MCF 10A (cell line): ENCODE measurements around the gene TSPAN16. TPM values are rescaled to one million over a fixed set of nuclear protein-coding genes. Genes with fewer than 3 reads are reported as not detected.
A peak's percentile ranks its signal among the peaks of the same experiment; 100 is the strongest.

ENCODE experiments used
- BruUV-seq: library from RNA; stranded (reverse); fragments of 400-500 nt; replicated peaks from 2 replicates; lab custom pipeline; 2021; lab: Mats Ljungman, UMichigan
- CTCF ChIA-PET: fragments of 300-600 bp; sonication (Branson Sonifier 250); formaldehyde crosslinking; extraction: SDS; loops from one replicate; lab custom pipeline; 2021; ENCODE audit warnings: antibody characterized with exemption, inconsistent platforms; lab: Yijun Ruan, JAX
- POLR2A ChIA-PET: fragments of 300-600, 350-650 bp; sonication (Branson Sonifier 250); formaldehyde crosslinking; extraction: SDS; loops from one replicate; lab custom pipeline; 2020; ENCODE audit warnings: antibody characterized with exemption, inconsistent platforms; lab: Yijun Ruan, JAX
- DNase-seq: peaks from one replicate; pipeline ENCODE4 v3.0.0-alpha.2; 2018; ENCODE audit not compliant: unreplicated experiment
- H3K27ac Mint-ChIP-seq: one replicate; pipeline ENCODE4 v1.8.0; 2022; ENCODE audit warnings: mild to moderate bottlenecking, low read depth, mixed read lengths; ENCODE audit not compliant: unreplicated experiment
- H3K27me3 Mint-ChIP-seq: one replicate; pipeline ENCODE4 v1.8.0; 2022; ENCODE audit warnings: mixed read lengths; ENCODE audit not compliant: insufficient read depth, unreplicated experiment
- H3K36me3 Mint-ChIP-seq: one replicate; pipeline ENCODE4 v1.8.0; 2022; ENCODE audit warnings: mild to moderate bottlenecking, moderate library complexity, mixed read lengths; ENCODE audit not compliant: insufficient read depth, unreplicated experiment
- H3K4me1 Mint-ChIP-seq: one replicate; pipeline ENCODE4 v1.8.0; 2022; ENCODE audit warnings: mixed read lengths; ENCODE audit not compliant: insufficient read depth, unreplicated experiment
- H3K4me3 Mint-ChIP-seq: one replicate; pipeline ENCODE4 v1.8.0; 2022; ENCODE audit warnings: mild to moderate bottlenecking, moderate library complexity, mixed read lengths; ENCODE audit not compliant: unreplicated experiment
- H3K9me3 Mint-ChIP-seq: one replicate; pipeline ENCODE4 v1.8.0; 2022; ENCODE audit warnings: mixed read lengths; ENCODE audit not compliant: unreplicated experiment
- intact Hi-C: fragments of 100-400 bp; cut with micrococcal nuclease; formaldehyde crosslinking; loops from 2 replicates; pipeline ENCODE4 v1.14.1; 2022
- total RNA-seq: library from RNA; stranded (reverse); gene quantifications from 2 replicates; pipeline ENCODE4 v1.2.3, GENCODE V29; 2022
- TF ChIP-seq, protein P1 (sequence below): fragments of 200-600 bp; IDR thresholded peaks from one replicate; pipeline ENCODE4 v1.8.0; 2022; ENCODE audit warnings: antibody characterized with exemption, mild to moderate bottlenecking; ENCODE audit not compliant: unreplicated experiment

The TSPAN16 gene
- total RNA-seq, 1 experiment from 2014 or later, result not detected

GRCh38 chr19:11356074-11356397 lies 60.1 kb downstream of the TSPAN16 start:
- TF ChIP-seq, protein P1, sequence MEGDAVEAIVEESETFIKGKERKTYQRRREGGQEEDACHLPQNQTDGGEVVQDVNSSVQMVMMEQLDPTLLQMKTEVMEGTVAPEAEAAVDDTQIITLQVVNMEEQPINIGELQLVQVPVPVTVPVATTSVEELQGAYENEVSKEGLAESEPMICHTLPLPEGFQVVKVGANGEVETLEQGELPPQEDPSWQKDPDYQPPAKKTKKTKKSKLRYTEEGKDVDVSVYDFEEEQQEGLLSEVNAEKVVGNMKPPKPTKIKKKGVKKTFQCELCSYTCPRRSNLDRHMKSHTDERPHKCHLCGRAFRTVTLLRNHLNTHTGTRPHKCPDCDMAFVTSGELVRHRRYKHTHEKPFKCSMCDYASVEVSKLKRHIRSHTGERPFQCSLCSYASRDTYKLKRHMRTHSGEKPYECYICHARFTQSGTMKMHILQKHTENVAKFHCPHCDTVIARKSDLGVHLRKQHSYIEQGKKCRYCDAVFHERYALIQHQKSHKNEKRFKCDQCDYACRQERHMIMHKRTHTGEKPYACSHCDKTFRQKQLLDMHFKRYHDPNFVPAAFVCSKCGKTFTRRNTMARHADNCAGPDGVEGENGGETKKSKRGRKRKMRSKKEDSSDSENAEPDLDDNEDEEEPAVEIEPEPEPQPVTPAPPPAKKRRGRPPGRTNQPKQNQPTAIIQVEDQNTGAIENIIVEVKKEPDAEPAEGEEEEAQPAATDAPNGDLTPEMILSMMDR, result no peak
- Mint-ChIP-seq H3K27me3 (no peaks in the 10 kb centered on the region), H3K36me3 (peaks cover 12% of the 10 kb centered on the region), H3K4me3 (peak overlapping the region; percentile 83), H3K4me1 (peaks cover 26% of the 10 kb centered on the region), H3K27ac (peak overlapping the region; percentile 52), H3K9me3 (no peaks in the 10 kb centered on the region)
- no TSS peak for BruUV-seq
- intact Hi-C loops, result no loop called here
- POLR2A ChIA-PET, result no interaction called here
- DNase-seq, result no peak
- CTCF ChIA-PET, result no interaction called here

GRCh38 chr19:11356676-11357550 lies 61.0 kb downstream of the TSPAN16 start:
- H3K9me3 Mint-ChIP-seq, result no peaks in the 10 kb centered on the region
- TF ChIP-seq, protein P1, result no peak
- no peak for DNase-seq
- ChIA-PET POLR2A (no interaction called here), CTCF (no interaction called here)
- no TSS peak for BruUV-seq
- H3K27me3 Mint-ChIP-seq, result no peaks in the 10 kb centered on the region
- H3K4me1 Mint-ChIP-seq, result peaks cover 26% of the 10 kb centered on the region
- H3K4me3 Mint-ChIP-seq, result peak overlapping the region; percentile 83
- H3K27ac Mint-ChIP-seq, result peak overlapping the region; percentile 52
- intact Hi-C loops, result no loop called here
- peaks cover 16% of the 10 kb centered on the region for H3K36me3 Mint-ChIP-seq

DNA sequence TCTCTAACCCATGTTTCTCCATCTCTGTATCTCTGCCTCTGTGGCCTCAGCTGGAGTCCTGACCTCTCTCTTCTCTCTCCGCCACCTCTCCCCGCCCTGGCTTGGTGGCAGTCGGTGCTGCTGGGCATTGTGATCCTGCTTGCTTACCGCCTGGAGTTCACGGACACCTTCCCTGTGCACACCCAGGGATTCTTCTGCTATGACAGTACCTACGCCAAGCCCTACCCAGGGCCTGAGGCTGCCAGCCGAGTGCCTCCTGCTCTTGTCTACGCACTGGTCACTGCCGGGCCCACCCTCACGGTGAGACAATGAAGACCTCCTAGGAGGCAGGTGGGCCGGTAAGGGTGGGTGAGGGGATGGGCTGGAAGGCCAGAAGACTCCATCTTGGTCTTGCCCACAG lies 63.5 kb downstream of the TSPAN16 start:
- intact Hi-C loops, result no loop called here
- TF ChIP-seq, protein P1, result no peak
- H3K27me3 Mint-ChIP-seq, result no peaks in the 10 kb centered on the region

GRCh38 chr19:11361037-11361770 lies 65.2 kb downstream of the TSPAN16 start:
- TF ChIP-seq, protein P1, result no peak
- DNase-seq, result no peak
- intact Hi-C loops, result no loop called here
- Mint-ChIP-seq H3K4me3 (no peak overlapping the region), H3K36me3 (peaks cover 32% of the 10 kb centered on the region), H3K4me1 (peaks cover 16% of the 10 kb centered on the region), H3K27me3 (no peaks in the 10 kb centered on the region), H3K9me3 (no peaks in the 10 kb centered on the region), H3K27ac (no peak overlapping the region)
- BruUV-seq, result no TSS peak
- CTCF ChIA-PET, result interaction anchor here (0.6 to 1.0 kb wide), 3 partner anchors 9 to 234 kb away, joined by 3 to 4 read pairs (median 3); partner anchors contain the start of gene PRKCSH
- POLR2A ChIA-PET, result interaction anchor here (0.8 kb wide), 1 partner anchor 14 kb away, joined by 6 read pairs; no protein-coding TSS in a partner anchor

More for the DNA sequence above, 63.5 kb downstream of the TSPAN16 start:
- POLR2A ChIA-PET, result interaction anchor here (1.6 kb wide), 1 partner anchor 15 kb away, joined by 7 read pairs; the partner anchor contains the start of gene SWSAP1
- CTCF ChIA-PET, result interaction anchor here (1.0 kb wide), 1 partner anchor 21 kb away, joined by 3 read pairs; no protein-coding TSS in a partner anchor
- Mint-ChIP-seq H3K4me3 (no peak overlapping the region), H3K4me1 (peaks cover 26% of the 10 kb centered on the region), H3K36me3 (peaks cover 35% of the 10 kb centered on the region), H3K27ac (no peak overlapping the region), H3K9me3 (no peaks in the 10 kb centered on the region)
- DNase-seq, result no peak
- BruUV-seq, result no TSS peak
